Activated B cell treated with CpG ODN at 0.5 μM for 24 hours (primary cell): ENCODE results near the gene GLDN. TPM values are rescaled to one million over a fixed set of nuclear protein-coding genes. Genes with fewer than 3 reads are reported as not detected.

Experiments used
- ATAC-seq: fragments of 200-7000 bp; cut with Tn5 transposase; one replicate; pipeline ENCODE4 v1.10.0; 2021; ENCODE audit warnings: low read depth, mild to moderate bottlenecking, moderate library complexity
- CTCF ChIA-PET: fragments of 350-600 bp; sonication (Branson Sonifier 250); formaldehyde crosslinking; loops from one replicate; lab custom pipeline; 2021; ENCODE audit warnings: antibody characterized with exemption; lab: Charles Lee
- POLR2A ChIA-PET: fragments of 350-600 bp; sonication (Branson Sonifier 250); formaldehyde crosslinking; loops from one replicate; lab custom pipeline; 2021; ENCODE audit warnings: antibody characterized with exemption; lab: Charles Lee
- DNase-seq: peaks from one replicate; pipeline ENCODE4 v3.0.0; 2022
- H3K27ac Mint-ChIP-seq: one replicate; pipeline ENCODE4 v1.8.0; 2020; ENCODE audit warnings: mixed read lengths
- H3K27me3 Mint-ChIP-seq: one replicate; pipeline ENCODE4 v1.8.0; 2021; ENCODE audit warnings: mixed read lengths
- H3K36me3 Mint-ChIP-seq: one replicate; pipeline ENCODE4 v1.8.0; 2021; ENCODE audit warnings: low read depth, mixed read lengths
- H3K4me1 Mint-ChIP-seq: one replicate; pipeline ENCODE4 v1.8.0; 2021; ENCODE audit warnings: mixed read lengths
- H3K4me3 Mint-ChIP-seq: one replicate; pipeline ENCODE4 v1.8.0; 2020; ENCODE audit warnings: mild to moderate bottlenecking, mixed read lengths
- H3K9me3 Mint-ChIP-seq: one replicate; pipeline ENCODE4 v1.8.0; 2020; ENCODE audit warnings: mixed read lengths
- intact Hi-C: fragments of 100-400 bp; cut with micrococcal nuclease; formaldehyde crosslinking; loops from one replicate; pipeline ENCODE4 v1.15.1; 2024
- total RNA-seq: library from RNA; stranded (reverse); gene quantifications from 2 replicates; pipeline ENCODE4 v1.2.3, GENCODE V29; 2022
- TF ChIP-seq, protein P1 (sequence below): fragments of 200-600 bp; IDR thresholded peaks from one replicate; pipeline ENCODE4 v1.8.0; 2022; ENCODE audit warnings: antibody characterized with exemption, mild to moderate bottlenecking

Gene GLDN
- total RNA-seq, 1 donor from 2014 or later = not detected

DNA sequence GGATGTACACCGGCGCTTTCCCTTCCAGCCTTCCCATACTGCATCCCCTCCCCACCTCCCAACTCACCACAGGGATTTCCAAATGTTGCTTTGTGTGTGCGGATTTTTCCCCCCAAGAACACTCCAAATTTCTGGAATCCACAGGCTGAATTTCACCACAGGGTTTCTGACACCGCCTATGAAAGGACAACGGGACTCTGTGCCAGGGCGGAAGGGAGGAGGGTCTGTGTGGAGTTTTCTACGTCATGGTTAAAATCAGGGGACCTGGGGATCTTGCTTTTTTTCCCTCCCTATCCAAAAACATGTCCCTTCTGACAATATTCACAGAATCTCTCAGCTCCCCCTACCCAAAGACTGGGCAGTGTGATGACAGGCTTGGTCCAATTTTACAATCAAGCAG lies 17.7 kb upstream of the GLDN start:
- CTCF ChIA-PET = no interaction called here

DNA sequence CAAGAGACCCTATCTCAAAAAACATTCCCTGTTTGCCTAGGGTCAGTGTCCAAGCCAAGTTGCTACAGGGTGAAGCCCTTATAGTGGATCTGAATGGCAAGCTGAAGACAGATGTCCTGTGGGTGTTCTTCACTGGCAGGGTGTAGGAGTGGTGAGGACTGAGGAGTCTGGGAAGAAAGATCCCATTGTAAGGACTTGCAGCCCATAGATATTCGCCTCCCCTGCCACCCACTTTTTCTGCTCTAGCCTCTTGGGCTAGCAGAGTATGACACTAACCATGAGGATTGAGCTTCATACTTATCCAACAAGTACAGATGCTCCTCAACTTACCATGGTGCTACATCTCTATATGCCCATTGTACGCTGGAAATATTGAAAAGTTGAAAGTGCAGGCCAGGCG lies 16.3 kb upstream of the GLDN start:
- Mint-ChIP-seq H3K4me3 (no peak overlapping the region), H3K36me3 (no peaks in the 10 kb centered on the region), H3K27ac (no peak overlapping the region), H3K9me3 (no peaks in the 10 kb centered on the region), H3K4me1 (no peaks in the 10 kb centered on the region), H3K27me3 (peaks cover 9% of the 10 kb centered on the region)
- no peak for ATAC-seq
- ChIA-PET CTCF (no interaction called here), POLR2A (no interaction called here)
- TF ChIP-seq, protein P1, sequence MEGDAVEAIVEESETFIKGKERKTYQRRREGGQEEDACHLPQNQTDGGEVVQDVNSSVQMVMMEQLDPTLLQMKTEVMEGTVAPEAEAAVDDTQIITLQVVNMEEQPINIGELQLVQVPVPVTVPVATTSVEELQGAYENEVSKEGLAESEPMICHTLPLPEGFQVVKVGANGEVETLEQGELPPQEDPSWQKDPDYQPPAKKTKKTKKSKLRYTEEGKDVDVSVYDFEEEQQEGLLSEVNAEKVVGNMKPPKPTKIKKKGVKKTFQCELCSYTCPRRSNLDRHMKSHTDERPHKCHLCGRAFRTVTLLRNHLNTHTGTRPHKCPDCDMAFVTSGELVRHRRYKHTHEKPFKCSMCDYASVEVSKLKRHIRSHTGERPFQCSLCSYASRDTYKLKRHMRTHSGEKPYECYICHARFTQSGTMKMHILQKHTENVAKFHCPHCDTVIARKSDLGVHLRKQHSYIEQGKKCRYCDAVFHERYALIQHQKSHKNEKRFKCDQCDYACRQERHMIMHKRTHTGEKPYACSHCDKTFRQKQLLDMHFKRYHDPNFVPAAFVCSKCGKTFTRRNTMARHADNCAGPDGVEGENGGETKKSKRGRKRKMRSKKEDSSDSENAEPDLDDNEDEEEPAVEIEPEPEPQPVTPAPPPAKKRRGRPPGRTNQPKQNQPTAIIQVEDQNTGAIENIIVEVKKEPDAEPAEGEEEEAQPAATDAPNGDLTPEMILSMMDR = no peak
- intact Hi-C loops = no loop called here
- DNase-seq = no peak

More for the DNA sequence above, 17.7 kb upstream of the GLDN start:
- Mint-ChIP-seq H3K9me3 (no peaks in the 10 kb centered on the region), H3K4me1 (no peaks in the 10 kb centered on the region), H3K4me3 (no peak overlapping the region), H3K27ac (no peak overlapping the region), H3K27me3 (peaks cover 12% of the 10 kb centered on the region), H3K36me3 (no peaks in the 10 kb centered on the region)
- DNase-seq (no peak), ATAC-seq (no peak)
- TF ChIP-seq, protein P1 = no peak
- POLR2A ChIA-PET = no interaction called here
- intact Hi-C loops = no loop called here

DNA sequence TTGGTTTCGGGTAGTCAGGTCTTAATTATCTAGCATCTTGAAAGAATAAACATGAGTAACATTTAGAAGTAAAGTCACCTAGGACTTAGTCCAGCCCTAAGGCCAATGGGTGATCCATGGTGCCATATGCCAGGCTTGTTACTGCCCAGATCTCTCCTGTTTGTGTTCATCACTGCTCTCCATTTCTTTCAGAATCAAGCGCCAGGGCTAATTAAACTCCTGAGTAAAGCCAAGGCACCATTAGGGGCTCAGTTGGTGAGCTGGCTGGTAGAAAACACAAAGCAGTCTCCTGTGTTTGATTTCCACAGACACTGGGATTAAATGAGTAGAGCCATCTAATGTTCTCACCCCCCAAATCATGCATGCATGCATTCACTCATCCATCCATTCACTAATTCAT lies 14.4 kb upstream of the GLDN start:
- no peaks in the 10 kb centered on the region for H3K4me1 Mint-ChIP-seq

DNA sequence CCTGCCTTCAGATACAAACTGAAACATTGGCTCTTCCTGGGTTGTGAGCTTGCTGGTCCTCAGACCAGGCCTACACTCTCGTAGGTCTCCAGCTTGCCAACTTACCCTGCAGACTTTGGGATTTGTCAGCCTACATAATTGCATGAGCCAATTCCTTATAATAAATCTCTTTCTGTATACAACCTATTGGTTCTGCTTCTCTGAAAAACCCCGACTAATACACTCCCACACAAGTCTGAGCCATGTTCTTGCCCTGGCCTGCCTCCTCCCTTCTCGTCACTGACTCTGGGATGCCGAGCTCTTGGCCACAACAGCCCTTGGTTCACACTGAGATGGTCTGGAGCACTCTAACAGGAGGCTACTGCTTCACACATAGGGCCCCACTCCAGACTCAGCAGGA lies 12.5 kb upstream of the GLDN start:
- no peak overlapping the region for H3K27ac Mint-ChIP-seq
- intact Hi-C loops = no loop called here
- peaks cover 2% of the 10 kb centered on the region for H3K4me1 Mint-ChIP-seq
- POLR2A ChIA-PET = no interaction called here
- H3K36me3 Mint-ChIP-seq = no peaks in the 10 kb centered on the region
- DNase-seq = no peak
- ATAC-seq = no peak
- TF ChIP-seq, protein P1 = no peak
- CTCF ChIA-PET = no interaction called here
- peaks cover 7% of the 10 kb centered on the region for H3K27me3 Mint-ChIP-seq
- H3K9me3 Mint-ChIP-seq = no peaks in the 10 kb centered on the region
- H3K4me3 Mint-ChIP-seq = no peak overlapping the region

More for the DNA sequence above, 14.4 kb upstream of the GLDN start:
- Mint-ChIP-seq H3K27me3 (peaks cover 7% of the 10 kb centered on the region), H3K4me3 (no peak overlapping the region), H3K27ac (no peak overlapping the region), H3K9me3 (no peaks in the 10 kb centered on the region), H3K36me3 (no peaks in the 10 kb centered on the region)
- no peak for ATAC-seq
- ChIA-PET CTCF (no interaction called here), POLR2A (no interaction called here)
- TF ChIP-seq, protein P1 = no peak
- DNase-seq = no peak
- intact Hi-C loops = no loop called here

DNA sequence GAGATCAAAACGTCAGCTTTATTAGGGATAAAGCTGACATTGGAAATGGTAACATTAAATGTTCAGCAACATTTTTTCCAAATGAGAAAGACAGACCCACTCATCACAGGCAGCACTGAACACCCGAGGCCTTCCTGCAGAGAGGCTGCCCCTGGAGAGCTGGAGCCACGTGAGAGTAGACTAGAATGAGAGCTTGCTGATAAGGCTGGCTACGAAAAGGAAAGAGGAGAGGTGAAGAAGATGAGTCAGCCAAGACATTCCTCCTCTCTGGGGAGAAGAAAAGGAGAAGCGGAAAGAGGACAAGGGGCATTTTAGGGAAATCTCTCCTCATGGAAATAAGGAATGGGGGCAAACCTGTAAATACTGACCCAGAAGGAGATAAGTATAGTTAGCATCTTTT lies 10.3 kb upstream of the GLDN start:
- no peak for DNase-seq
- Mint-ChIP-seq H3K36me3 (no peaks in the 10 kb centered on the region), H3K27me3 (peaks cover 3% of the 10 kb centered on the region), H3K4me3 (no peak overlapping the region), H3K4me1 (peaks cover 23% of the 10 kb centered on the region), H3K9me3 (no peaks in the 10 kb centered on the region), H3K27ac (no peak overlapping the region)
- ChIA-PET CTCF (no interaction called here), POLR2A (no interaction called here)
- no peak for ATAC-seq
- TF ChIP-seq, protein P1 = no peak
- intact Hi-C loops = no loop called here
